KMS-11 (cell line): Measurements from ENCODE around the gene WSCD1.

Experiments
- H2AFZ ChIP-seq: fragments of 200-600 bp; sonication (generic); 2 replicates; pipeline ENCODE4 v1.6.1; 2016; ENCODE audit warnings: antibody characterized with exemption, mixed run types, low read depth
- H3K27ac ChIP-seq: fragments of 200-600 bp; sonication (generic); 2 replicates; pipeline ENCODE4 v1.6.1; 2016; ENCODE audit warnings: mild to moderate bottlenecking, mixed run types
- H3K27me3 ChIP-seq: fragments of 200-600 bp; sonication (generic); 2 replicates; pipeline ENCODE4 v1.6.1; 2017; ENCODE audit warnings: mild to moderate bottlenecking, low read depth, mixed run types, moderate library complexity; ENCODE audit not compliant: insufficient read depth
- H3K36me3 ChIP-seq: fragments of 200-600 bp; sonication (generic); 2 replicates; pipeline ENCODE4 v1.6.1; 2017; ENCODE audit warnings: mild to moderate bottlenecking, mixed run types; ENCODE audit not compliant: insufficient read depth
- H3K4me1 ChIP-seq: fragments of 200-600 bp; sonication (generic); 2 replicates; pipeline ENCODE4 v1.6.1; 2016; ENCODE audit warnings: mild to moderate bottlenecking, low read depth, mixed run types; ENCODE audit not compliant: poor library complexity, severe bottlenecking
- H3K4me2 ChIP-seq: fragments of 200-600 bp; sonication (generic); 2 replicates; pipeline ENCODE4 v1.7.0; 2016; ENCODE audit warnings: mild to moderate bottlenecking, mixed run types
- H3K4me3 ChIP-seq: fragments of 200-600 bp; sonication (generic); IDR thresholded peaks from 2 replicates; pipeline ENCODE4 v1.6.1; 2017; ENCODE audit warnings: low read depth, low read length, mixed read lengths; ENCODE audit not compliant: insufficient read depth
- H3K79me2 ChIP-seq: fragments of 200-600 bp; sonication (generic); 2 replicates; pipeline ENCODE4 v1.6.1; 2016; ENCODE audit warnings: low read depth, mixed run types; ENCODE audit not compliant: insufficient read depth
- H3K9ac ChIP-seq: fragments of 200-600 bp; sonication (generic); 2 replicates; pipeline ENCODE4 v1.6.1; 2016; ENCODE audit warnings: mild to moderate bottlenecking, mixed run types
- H4K20me1 ChIP-seq: fragments of 200-600 bp; sonication (generic); 2 replicates; pipeline ENCODE4 v1.6.1; 2016; ENCODE audit warnings: mild to moderate bottlenecking, mixed run types; ENCODE audit not compliant: insufficient read depth
- CTCF ChIP-seq: fragments of 200-600 bp; sonication (generic); conservative IDR thresholded peaks from 2 replicates; pipeline ENCODE4 v1.6.1; 2017; ENCODE audit warnings: low read depth, mild to moderate bottlenecking, antibody characterized with exemption, low read length, moderate library complexity, mixed read lengths

Gene WSCD1

GRCh38 chr17:6098050-6098822 lies 28.1 kb downstream of the WSCD1 start:
- H3K36me3 ChIP-seq = no peaks in the 10 kb centered on the region
- H2AFZ ChIP-seq = no peak overlapping the region
- TF ChIP-seq CTCF = no peak
- no peaks in the 10 kb centered on the region for H4K20me1 ChIP-seq
- no peaks in the 10 kb centered on the region for H3K27me3 ChIP-seq
- H3K27ac ChIP-seq = no peak overlapping the region
- H3K4me1 ChIP-seq = no peaks in the 10 kb centered on the region
- H3K9ac ChIP-seq = no peak overlapping the region
- H3K4me2 ChIP-seq = no peak overlapping the region
- H3K79me2 ChIP-seq = no peaks in the 10 kb centered on the region
- H3K4me3 ChIP-seq = no peak overlapping the region

- Histone ChIP-seq H2AFZ (no peak overlapping the region), H3K4me1 (no peaks in the 10 kb centered on the region), H4K20me1 (no peaks in the 10 kb centered on the region), H3K79me2 (no peaks in the 10 kb centered on the region), H3K36me3 (no peaks in the 10 kb centered on the region), H3K27me3 (no peaks in the 10 kb centered on the region), H3K27ac (no peak overlapping the region), H3K4me2 (no peak overlapping the region), H3K9ac (no peak overlapping the region), H3K4me3 (no peak overlapping the region)
- TF ChIP-seq CTCF = no peak
Observed at GRCh38 chr17:6098823-6099180, 28.6 kb downstream of the WSCD1 start.

GRCh38 chr17:6099492-6099891 lies 29.3 kb downstream of the WSCD1 start:
- Histone ChIP-seq H3K36me3 (no peaks in the 10 kb centered on the region), H3K4me3 (no peak overlapping the region), H3K79me2 (no peaks in the 10 kb centered on the region), H3K27ac (no peak overlapping the region), H3K4me2 (no peak overlapping the region), H2AFZ (no peak overlapping the region), H3K9ac (no peak overlapping the region), H3K4me1 (no peaks in the 10 kb centered on the region), H4K20me1 (no peaks in the 10 kb centered on the region), H3K27me3 (no peaks in the 10 kb centered on the region)
- TF ChIP-seq CTCF = no peak

GRCh38 chr17:6100146-6100545 lies 30.0 kb downstream of the WSCD1 start:
- Histone ChIP-seq H2AFZ (no peak overlapping the region), H3K27ac (no peak overlapping the region), H3K4me3 (no peak overlapping the region), H3K9ac (no peak overlapping the region), H3K4me2 (no peak overlapping the region), H4K20me1 (no peaks in the 10 kb centered on the region), H3K4me1 (no peaks in the 10 kb centered on the region), H3K79me2 (no peaks in the 10 kb centered on the region), H3K27me3 (no peaks in the 10 kb centered on the region), H3K36me3 (no peaks in the 10 kb centered on the region)
- no peak for TF ChIP-seq CTCF
